Osteocyte (in vitro differentiated cells): Measurements from ENCODE around the gene FXYD1. TPM values are rescaled to one million over a fixed set of nuclear protein-coding genes. Genes with fewer than 3 reads are reported as not detected.

Experiments used
- DNase-seq: peaks from one replicate; pipeline ENCODE4 v3.0.0; 2021; ENCODE audit warnings: mixed read lengths; ENCODE audit not compliant: unreplicated experiment; ENCODE audit errors: extremely low spot score
- H3K27ac Mint-ChIP-seq: one replicate; pipeline ENCODE4 v1.8.0; 2021; ENCODE audit warnings: mild to moderate bottlenecking, mixed read lengths; ENCODE audit not compliant: unreplicated experiment
- H3K27me3 Mint-ChIP-seq: one replicate; pipeline ENCODE4 v1.8.0; 2021; ENCODE audit warnings: mixed read lengths; ENCODE audit not compliant: unreplicated experiment
- H3K36me3 Mint-ChIP-seq: one replicate; pipeline ENCODE4 v1.8.0; 2021; ENCODE audit warnings: mixed read lengths; ENCODE audit not compliant: unreplicated experiment
- H3K4me1 Mint-ChIP-seq: one replicate; pipeline ENCODE4 v1.8.0; 2021; ENCODE audit warnings: mixed read lengths; ENCODE audit not compliant: unreplicated experiment
- H3K4me3 Mint-ChIP-seq: one replicate; pipeline ENCODE4 v1.8.0; 2021; ENCODE audit warnings: mild to moderate bottlenecking, moderate library complexity, mixed read lengths; ENCODE audit not compliant: unreplicated experiment
- H3K9me3 Mint-ChIP-seq: one replicate; pipeline ENCODE4 v1.8.0; 2021; ENCODE audit warnings: mixed read lengths; ENCODE audit not compliant: unreplicated experiment
- total RNA-seq: library from RNA; stranded (reverse); gene quantifications from 2 replicates; pipeline ENCODE4 v1.2.1, GENCODE V29; 2021
- TF ChIP-seq, protein P1 (sequence below): fragments of 200-600 bp; sonication (generic); IDR thresholded peaks from 2 replicates; pipeline ENCODE4 v1.5.0; 2021; ENCODE audit warnings: antibody characterized with exemption, mild to moderate bottlenecking, moderate library complexity

FXYD1 gene
- total RNA-seq, 1 donor from 2014 or later: 0.86 TPM

DNA sequence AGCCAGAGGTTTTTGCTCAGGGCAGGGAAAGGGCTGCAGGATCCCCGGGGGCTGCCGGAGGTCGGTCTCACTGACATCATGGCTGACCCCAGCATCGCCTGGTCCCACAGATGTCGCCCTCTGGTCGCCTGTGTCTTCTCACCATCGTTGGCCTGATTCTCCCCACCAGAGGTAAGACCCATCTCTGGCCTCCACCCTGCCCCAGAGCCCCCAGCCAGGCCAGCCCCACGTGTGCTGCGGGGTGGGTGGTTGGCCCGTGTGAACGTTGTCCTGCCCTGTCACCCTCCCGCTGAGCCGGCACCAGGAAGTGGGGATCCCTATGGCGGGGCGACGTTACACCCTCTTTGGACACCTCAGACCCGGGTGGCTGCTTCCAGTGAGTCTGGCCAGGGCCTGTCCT, 16.8 kb downstream of the FXYD1 start:
- DNase-seq: no peak
- H3K27ac Mint-ChIP-seq: peak overlapping the region; percentile 89
- no peaks in the 10 kb centered on the region for H3K27me3 Mint-ChIP-seq
- H3K9me3 Mint-ChIP-seq: no peaks in the 10 kb centered on the region
- H3K4me1 Mint-ChIP-seq: peaks cover 36% of the 10 kb centered on the region
- TF ChIP-seq, protein P1, sequence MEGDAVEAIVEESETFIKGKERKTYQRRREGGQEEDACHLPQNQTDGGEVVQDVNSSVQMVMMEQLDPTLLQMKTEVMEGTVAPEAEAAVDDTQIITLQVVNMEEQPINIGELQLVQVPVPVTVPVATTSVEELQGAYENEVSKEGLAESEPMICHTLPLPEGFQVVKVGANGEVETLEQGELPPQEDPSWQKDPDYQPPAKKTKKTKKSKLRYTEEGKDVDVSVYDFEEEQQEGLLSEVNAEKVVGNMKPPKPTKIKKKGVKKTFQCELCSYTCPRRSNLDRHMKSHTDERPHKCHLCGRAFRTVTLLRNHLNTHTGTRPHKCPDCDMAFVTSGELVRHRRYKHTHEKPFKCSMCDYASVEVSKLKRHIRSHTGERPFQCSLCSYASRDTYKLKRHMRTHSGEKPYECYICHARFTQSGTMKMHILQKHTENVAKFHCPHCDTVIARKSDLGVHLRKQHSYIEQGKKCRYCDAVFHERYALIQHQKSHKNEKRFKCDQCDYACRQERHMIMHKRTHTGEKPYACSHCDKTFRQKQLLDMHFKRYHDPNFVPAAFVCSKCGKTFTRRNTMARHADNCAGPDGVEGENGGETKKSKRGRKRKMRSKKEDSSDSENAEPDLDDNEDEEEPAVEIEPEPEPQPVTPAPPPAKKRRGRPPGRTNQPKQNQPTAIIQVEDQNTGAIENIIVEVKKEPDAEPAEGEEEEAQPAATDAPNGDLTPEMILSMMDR: no peak
- H3K4me3 Mint-ChIP-seq: peak overlapping the region; percentile 96
- peaks cover 6% of the 10 kb centered on the region for H3K36me3 Mint-ChIP-seq

DNA sequence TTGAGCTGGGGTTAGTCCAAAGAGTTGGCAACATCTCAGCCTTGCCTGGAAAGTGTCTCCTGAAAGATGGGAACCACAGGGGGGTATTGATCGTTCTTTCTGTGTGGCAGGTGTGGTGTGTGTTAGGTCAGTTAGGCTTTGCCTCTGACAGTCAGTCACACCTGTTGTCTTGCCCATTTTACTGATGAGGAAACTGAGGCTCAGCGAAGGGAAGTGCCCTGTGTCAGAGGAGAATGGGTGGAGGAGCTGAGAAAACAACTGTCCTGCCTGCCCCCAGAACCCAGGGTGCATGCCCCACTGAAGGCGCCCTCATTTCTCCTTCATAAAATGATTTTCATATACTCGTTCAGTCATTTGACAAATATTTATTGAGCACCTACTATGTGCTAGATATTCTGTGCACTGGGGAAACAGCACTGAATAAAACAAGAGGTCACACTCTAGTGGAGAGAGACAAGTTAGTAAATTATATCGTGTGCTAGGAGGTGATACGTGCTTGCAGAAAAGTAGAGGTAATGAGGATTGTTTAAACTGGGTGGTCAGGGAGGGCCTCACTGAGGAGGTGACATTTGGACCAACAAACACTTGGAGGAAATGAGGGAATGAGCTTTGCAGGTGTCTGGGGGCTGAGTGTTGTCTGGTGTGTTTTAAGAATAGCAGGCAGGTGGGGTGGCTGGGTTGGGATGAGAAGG, 17.5 kb downstream of the FXYD1 start:
- no peaks in the 10 kb centered on the region for H3K27me3 Mint-ChIP-seq
- H3K4me3 Mint-ChIP-seq: peak overlapping the region; percentile 96

DNA sequence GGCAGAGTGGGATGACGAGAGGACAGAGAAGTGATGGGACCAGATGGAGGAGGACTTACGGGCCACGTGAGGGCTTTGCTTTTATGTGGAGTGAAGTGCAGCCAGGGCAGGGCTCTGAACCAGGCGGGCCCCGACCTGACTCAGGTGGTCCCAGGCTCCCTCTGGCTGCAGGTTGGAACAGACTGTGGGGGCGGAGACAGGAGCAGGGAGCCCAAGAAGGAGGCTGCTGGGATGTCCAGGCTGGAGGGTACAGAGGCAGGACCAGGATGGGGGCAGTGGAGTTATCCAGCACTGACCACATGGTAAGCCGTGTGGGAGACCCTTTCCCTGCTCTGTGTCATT, 18.0 kb downstream of the FXYD1 start:
- DNase-seq: no peak
- Mint-ChIP-seq H3K4me1 (peaks cover 32% of the 10 kb centered on the region), H3K27me3 (no peaks in the 10 kb centered on the region), H3K27ac (no peak overlapping the region), H3K9me3 (no peaks in the 10 kb centered on the region), H3K36me3 (peaks cover 9% of the 10 kb centered on the region), H3K4me3 (no peak overlapping the region)
- TF ChIP-seq, protein P1: no peak

More for the DNA sequence above, 17.5 kb downstream of the FXYD1 start:
- DNase-seq: no peak
- Mint-ChIP-seq H3K36me3 (peaks cover 6% of the 10 kb centered on the region), H3K9me3 (no peaks in the 10 kb centered on the region), H3K4me1 (peaks cover 32% of the 10 kb centered on the region), H3K27ac (peak overlapping the region; percentile 18)
- TF ChIP-seq, protein P1: no peak

DNA sequence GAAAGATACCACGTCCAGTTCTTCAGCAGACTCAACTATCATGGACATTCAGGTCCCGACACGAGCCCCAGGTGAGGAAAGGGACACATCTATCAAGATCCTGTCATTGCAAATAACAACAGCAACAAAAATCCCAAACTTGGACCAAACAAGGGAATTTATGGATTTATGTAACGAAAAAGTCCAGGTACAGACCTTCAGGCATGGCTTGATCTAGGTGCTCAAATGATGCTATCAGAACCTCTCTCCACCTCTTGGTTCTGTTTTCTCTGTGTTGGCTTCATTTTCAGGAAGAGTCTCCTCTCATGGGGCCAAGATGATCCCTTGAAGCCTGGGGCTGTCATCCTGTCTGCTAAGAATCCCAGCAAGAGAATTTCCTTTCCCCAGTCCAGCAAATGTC, 18.8 kb downstream of the FXYD1 start:
- TF ChIP-seq, protein P1: no peak
- DNase-seq: no peak
- peaks cover 5% of the 10 kb centered on the region for H3K9me3 Mint-ChIP-seq
- H3K27ac Mint-ChIP-seq: no peak overlapping the region
- peaks cover 14% of the 10 kb centered on the region for H3K36me3 Mint-ChIP-seq
- H3K4me3 Mint-ChIP-seq: no peak overlapping the region
- peaks cover 31% of the 10 kb centered on the region for H3K4me1 Mint-ChIP-seq
- no peaks in the 10 kb centered on the region for H3K27me3 Mint-ChIP-seq

DNA sequence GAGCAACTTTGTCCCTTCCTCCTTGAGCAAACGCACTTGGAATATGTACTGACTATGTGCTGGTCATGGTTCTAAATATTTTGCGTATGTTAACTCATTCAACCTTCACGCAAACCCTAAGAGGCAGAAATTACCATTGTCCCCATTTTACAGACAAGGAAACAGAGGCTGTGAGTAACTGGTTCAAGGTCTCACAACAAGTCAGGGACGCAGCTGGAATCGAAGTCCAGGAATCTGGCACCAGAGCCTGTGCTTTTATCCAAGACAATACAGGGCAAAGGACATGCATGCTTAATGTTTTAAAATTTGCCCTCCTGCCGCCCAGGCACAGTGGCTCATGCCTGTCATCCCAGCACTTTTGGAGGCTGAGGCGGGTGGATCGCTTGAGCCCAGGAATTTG, 21.0 kb downstream of the FXYD1 start:
- Mint-ChIP-seq H3K9me3 (peaks cover 12% of the 10 kb centered on the region), H3K4me3 (no peak overlapping the region), H3K36me3 (peaks cover 27% of the 10 kb centered on the region), H3K27ac (no peak overlapping the region), H3K27me3 (no peaks in the 10 kb centered on the region), H3K4me1 (peaks cover 22% of the 10 kb centered on the region)
- no peak for DNase-seq
- TF ChIP-seq, protein P1: no peak
